SK-N-SH (cell line): ENCODE data around the gene DGAT2. TPM values are rescaled to one million over a fixed set of nuclear protein-coding genes. Genes with fewer than 3 reads are reported as not detected.

Source experiments
- CTCF ChIA-PET: fragments of 300-600, 350-600 bp; formaldehyde crosslinking; extraction: SDS; loops from one replicate; lab custom pipeline; 2021; lab: Yijun Ruan, JAX
- POLR2A ChIA-PET: fragments of 350-600 bp; sonication (Branson Sonifier 250); formaldehyde crosslinking; extraction: SDS; loops from one replicate; lab custom pipeline; 2020; ENCODE audit warnings: antibody characterized with exemption, inconsistent platforms; lab: Yijun Ruan, JAX
- DNase-seq: peaks from one replicate; pipeline ENCODE4 v3.0.0; 2012
- H2AFZ ChIP-seq: fragments of 200-600 bp; sonication (generic); 2 replicates; pipeline ENCODE4 v1.8.1; 2016; ENCODE audit warnings: antibody characterized with exemption, mild to moderate bottlenecking, low read depth
- H3F3A ChIP-seq: fragments of 200-600 bp; sonication (generic); replicated peaks from 2 replicates; pipeline ENCODE3; 2016; ENCODE audit warnings: antibody characterized with exemption, mild to moderate bottlenecking; ENCODE audit not compliant: insufficient read depth
- H3K27ac ChIP-seq, 2 experiments: fragments of 200-500 bp in 1 of 2; fragments of 200-600 bp in 1 of 2; sonication (Bioruptor generic) in 1 of 2; sonication (generic), shearing (Covaris generic) in 1 of 2; 2 replicates each; pipeline versions ENCODE4 v1.5.1 to v1.6.1; 2014 to 2016; ENCODE audit warnings: low read depth in 2 of 2, inconsistent platforms in 1 of 2, low read length in 1 of 2, mild to moderate bottlenecking in 1 of 2, mixed read lengths in 1 of 2
- H3K27me3 ChIP-seq: fragments of 200-600 bp; sonication (generic), shearing (Covaris generic); 2 replicates; pipeline ENCODE4 v1.6.1; 2016; ENCODE audit warnings: mixed run types; ENCODE audit not compliant: insufficient read depth
- H3K36me3 ChIP-seq, 2 experiments: fragments of 200-500 bp in 1 of 2; fragments of 200-600 bp in 1 of 2; sonication (Bioruptor generic) in 1 of 2; sonication (generic) in 1 of 2; replicated peaks in 1 of 2; 2 replicates each; pipeline versions ENCODE3 to v1.5.1; 2014 to 2016; ENCODE audit warnings: low read length in 1 of 2, mild to moderate bottlenecking in 1 of 2; ENCODE audit not compliant: insufficient read depth in 2 of 2, control insufficient read depth in 1 of 2
- H3K4me1 ChIP-seq, 2 experiments: fragments of 200-500 bp in 1 of 2; fragments of 200-600 bp in 1 of 2; sonication (Bioruptor generic) in 1 of 2; sonication (generic), shearing (Covaris generic) in 1 of 2; 2 replicates each; pipeline versions ENCODE4 v1.5.1 to v1.6.1; 2014 to 2016; ENCODE audit warnings: low read depth in 1 of 2, low read length in 1 of 2, mixed run types in 1 of 2; ENCODE audit not compliant: insufficient read depth in 2 of 2, control insufficient read depth in 1 of 2
- H3K4me2 ChIP-seq: fragments of 200-600 bp; sonication (generic), shearing (Covaris generic); 2 replicates; pipeline ENCODE4 v1.6.1; 2017; ENCODE audit warnings: mixed run types
- H3K4me3 ChIP-seq, 2 experiments: fragments of 200-500 bp in 1 of 2; fragments of 200-600 bp in 1 of 2; sonication (Bioruptor generic) in 1 of 2; sonication (generic), shearing (Covaris generic) in 1 of 2; 2 replicates each; pipeline versions ENCODE4 v1.5.1 to v1.8.1; 2014 to 2016; ENCODE audit warnings: low read depth in 2 of 2, inconsistent platforms in 1 of 2, low read length in 1 of 2, mild to moderate bottlenecking in 1 of 2, mixed read lengths in 1 of 2, moderate library complexity in 1 of 2
- H3K79me2 ChIP-seq: fragments of 200-600 bp; sonication (generic); 2 replicates; pipeline ENCODE4 v1.8.1; 2017; ENCODE audit warnings: mild to moderate bottlenecking; ENCODE audit not compliant: insufficient read depth
- H3K9ac ChIP-seq: fragments of 200-600 bp; sonication (generic); 2 replicates; pipeline ENCODE4 v1.6.1; 2017; ENCODE audit warnings: mixed run types
- H3K9me2 ChIP-seq: fragments of 200-600 bp; sonication (generic); 2 replicates; pipeline ENCODE4 v1.6.1; 2017; ENCODE audit warnings: mixed run types
- H3K9me3 ChIP-seq: fragments of 200-600 bp; sonication (generic); 2 replicates; pipeline ENCODE4 v1.6.1; 2017; ENCODE audit warnings: mixed run types, mild to moderate bottlenecking, moderate library complexity
- H4K20me1 ChIP-seq: fragments of 200-600 bp; sonication (generic); 2 replicates; pipeline ENCODE4 v1.6.1; 2017; ENCODE audit warnings: mild to moderate bottlenecking, mixed run types; ENCODE audit not compliant: insufficient read depth
- ELF1 ChIP-seq: IDR thresholded peaks from 2 replicates; pipeline ENCODE4 v1.4.0; 2012
- EZH2phosphoT487 ChIP-seq: fragments of 200-600 bp; sonication (generic); IDR thresholded peaks from 2 replicates; pipeline ENCODE4 v1.6.1; 2017; ENCODE audit warnings: low read depth, mixed run types, mild to moderate bottlenecking, antibody characterized with exemption, moderate library complexity, borderline replicate concordance
- FOSL2 ChIP-seq: IDR thresholded peaks from 2 replicates; pipeline ENCODE4 v1.4.0; 2012; ENCODE audit warnings: low read depth, mild to moderate bottlenecking, moderate library complexity, borderline replicate concordance
- FOXJ3 ChIP-seq: sonication (generic); formaldehyde crosslinking; IDR thresholded peaks from 2 replicates; pipeline ENCODE4 v1.5.1; 2020; ENCODE audit warnings: mild to moderate bottlenecking, missing genetic modification reagents
- FOXM1 ChIP-seq: IDR thresholded peaks from 2 replicates; pipeline ENCODE4 v1.4.0; 2012; ENCODE audit warnings: low read depth, mild to moderate bottlenecking
- GATA2 ChIP-seq: sonication (generic); formaldehyde crosslinking; IDR thresholded peaks from 2 replicates; pipeline ENCODE4 v1.5.0; 2020; ENCODE audit warnings: mild to moderate bottlenecking, missing genetic modification reagents
- MEF2A ChIP-seq: IDR thresholded peaks from 2 replicates; pipeline ENCODE4 v1.4.0; 2012; ENCODE audit warnings: low read depth, borderline replicate concordance
- NFIC ChIP-seq: IDR thresholded peaks from 2 replicates; pipeline ENCODE4 v1.4.0; 2012; ENCODE audit warnings: borderline replicate concordance
- NRF1 ChIP-seq: IDR thresholded peaks from 2 replicates; pipeline ENCODE4 v1.6.1; 2012; ENCODE audit warnings: low read depth, mild to moderate bottlenecking, low read length
- RFX5 ChIP-seq: IDR thresholded peaks from 2 replicates; pipeline ENCODE4 v1.6.1; 2012; ENCODE audit warnings: mild to moderate bottlenecking, improper control_type of control experiment, low read length
- SIN3A ChIP-seq: IDR thresholded peaks from 2 replicates; pipeline ENCODE4 v1.6.1; 2012; ENCODE audit warnings: low read depth, mild to moderate bottlenecking, low read length, moderate library complexity, borderline replicate concordance
- TCF12 ChIP-seq: IDR thresholded peaks from 2 replicates; pipeline ENCODE4 v1.4.0; 2012
- TEAD4 ChIP-seq: IDR thresholded peaks from 2 replicates; pipeline ENCODE4 v1.4.0; 2012; ENCODE audit warnings: mild to moderate bottlenecking, borderline replicate concordance; ENCODE audit not compliant: insufficient read depth
- YY1 ChIP-seq: IDR thresholded peaks from 2 replicates; pipeline ENCODE4 v1.4.0; 2012; ENCODE audit warnings: low read depth, mild to moderate bottlenecking
- WGBS: methylation state at CpG from one replicate; pipeline ENCODE4 v1.1.6; 2017; ENCODE audit warnings: low lambda C conversion rate; 5-methylcytosine and 5-hydroxymethylcytosine counted together
- polyA plus RNA-seq, 3 experiments: library from polyadenylated mRNA; depleted of rRNA; stranded (reverse); fragments of >200 nt; gene quantifications; 2 replicates each; pipeline ENCODE4 v1.2.3, GENCODE V29; 2012
- TF ChIP-seq, protein P1 (sequence below): fragments of 150-350 bp; IDR thresholded peaks from 2 replicates; pipeline ENCODE4 v1.6.1; 2016; ENCODE audit warnings: mild to moderate bottlenecking, low read depth, low read length
- TF ChIP-seq, protein P2 (sequence below): IDR thresholded peaks from 2 replicates; pipeline ENCODE4 v1.4.0; 2012; ENCODE audit warnings: low read depth, borderline replicate concordance
- TF ChIP-seq, protein P3 (sequence below): fragments of 200-600 bp; sonication (generic); IDR thresholded peaks from 2 replicates; pipeline ENCODE4 v1.6.1; 2017; ENCODE audit warnings: antibody characterized with exemption, mild to moderate bottlenecking, moderate library complexity
- TF ChIP-seq, protein P4 (sequence below): IDR thresholded peaks from 2 replicates; pipeline ENCODE4 v1.4.0; 2012; ENCODE audit warnings: low read depth
- TF ChIP-seq, protein P5 (sequence below): IDR thresholded peaks from 2 replicates; pipeline ENCODE4 v1.4.0; 2012; ENCODE audit warnings: low read depth, borderline replicate concordance

DGAT2 gene
- polyA plus RNA-seq, 1 of the 3 experiments (the other 2 are of a cell fraction) = 1.4 TPM

DNA sequence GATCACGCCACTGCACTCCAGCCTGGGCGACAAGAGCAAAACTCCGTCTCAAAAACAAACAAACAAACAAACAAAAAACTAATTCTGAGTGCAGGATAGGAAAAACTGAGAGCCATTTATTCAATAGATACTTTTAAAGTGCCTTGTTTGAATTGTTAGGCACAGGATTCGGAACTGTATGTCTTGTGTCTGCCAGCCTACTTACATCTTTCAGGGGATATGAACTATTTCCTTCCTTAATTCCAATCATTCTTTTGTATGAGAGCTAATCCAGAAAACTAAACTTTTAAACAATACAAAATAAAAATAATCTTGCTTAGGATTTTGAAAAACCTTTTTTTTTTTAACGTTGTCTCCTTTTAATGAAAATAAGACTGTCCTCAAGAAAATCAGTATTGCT, 59.0 kb downstream of the DGAT2 start:
- H3K4me3 ChIP-seq = no peak overlapping the region
- no peak overlapping the region for H3K9ac ChIP-seq
- H3F3A ChIP-seq = no peaks in the 10 kb centered on the region
- WGBS = 89% methylated on average over 5 of the region's 5 CpGs
- no peak overlapping the region for H3K4me2 ChIP-seq
- peaks cover 61% of the 10 kb centered on the region for H3K79me2 ChIP-seq
- CTCF ChIA-PET = interaction anchor here (0.8 to 2.3 kb wide), 4 partner anchors 10 to 491 kb away, joined by 3 to 7 read pairs (median 5); no protein-coding TSS in a partner anchor
- no peak overlapping the region for H3K27ac ChIP-seq
- no peak overlapping the region for H2AFZ ChIP-seq
- peaks cover 0 to 16% of the 10 kb centered on the region in 2 experiments; a peak in 1 of 4 replicates for H3K4me1 ChIP-seq
- no peaks in the 10 kb centered on the region for H3K27me3 ChIP-seq
- no peaks in the 10 kb centered on the region for H3K9me2 ChIP-seq
- H3K9me3 ChIP-seq = no peaks in the 10 kb centered on the region
- H3K36me3 ChIP-seq = no peaks in the 10 kb centered on the region
- POLR2A ChIA-PET = no interaction called here
- no peak for DNase-seq
- no peaks in the 10 kb centered on the region for H4K20me1 ChIP-seq
- TF ChIP-seq GATA2 = no peak
- TF ChIP-seq, protein P1, sequence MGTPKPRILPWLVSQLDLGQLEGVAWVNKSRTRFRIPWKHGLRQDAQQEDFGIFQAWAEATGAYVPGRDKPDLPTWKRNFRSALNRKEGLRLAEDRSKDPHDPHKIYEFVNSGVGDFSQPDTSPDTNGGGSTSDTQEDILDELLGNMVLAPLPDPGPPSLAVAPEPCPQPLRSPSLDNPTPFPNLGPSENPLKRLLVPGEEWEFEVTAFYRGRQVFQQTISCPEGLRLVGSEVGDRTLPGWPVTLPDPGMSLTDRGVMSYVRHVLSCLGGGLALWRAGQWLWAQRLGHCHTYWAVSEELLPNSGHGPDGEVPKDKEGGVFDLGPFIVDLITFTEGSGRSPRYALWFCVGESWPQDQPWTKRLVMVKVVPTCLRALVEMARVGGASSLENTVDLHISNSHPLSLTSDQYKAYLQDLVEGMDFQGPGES = no peak
- no peak for TF ChIP-seq TEAD4
- TF ChIP-seq NFIC = no peak
- TF ChIP-seq ELF1 = no peak
- no peak for TF ChIP-seq FOSL2
- TF ChIP-seq TCF12 = no peak
- TF ChIP-seq, protein P2, sequence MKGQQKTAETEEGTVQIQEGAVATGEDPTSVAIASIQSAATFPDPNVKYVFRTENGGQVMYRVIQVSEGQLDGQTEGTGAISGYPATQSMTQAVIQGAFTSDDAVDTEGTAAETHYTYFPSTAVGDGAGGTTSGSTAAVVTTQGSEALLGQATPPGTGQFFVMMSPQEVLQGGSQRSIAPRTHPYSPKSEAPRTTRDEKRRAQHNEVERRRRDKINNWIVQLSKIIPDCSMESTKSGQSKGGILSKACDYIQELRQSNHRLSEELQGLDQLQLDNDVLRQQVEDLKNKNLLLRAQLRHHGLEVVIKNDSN = no peak
- TF ChIP-seq, protein P3, sequence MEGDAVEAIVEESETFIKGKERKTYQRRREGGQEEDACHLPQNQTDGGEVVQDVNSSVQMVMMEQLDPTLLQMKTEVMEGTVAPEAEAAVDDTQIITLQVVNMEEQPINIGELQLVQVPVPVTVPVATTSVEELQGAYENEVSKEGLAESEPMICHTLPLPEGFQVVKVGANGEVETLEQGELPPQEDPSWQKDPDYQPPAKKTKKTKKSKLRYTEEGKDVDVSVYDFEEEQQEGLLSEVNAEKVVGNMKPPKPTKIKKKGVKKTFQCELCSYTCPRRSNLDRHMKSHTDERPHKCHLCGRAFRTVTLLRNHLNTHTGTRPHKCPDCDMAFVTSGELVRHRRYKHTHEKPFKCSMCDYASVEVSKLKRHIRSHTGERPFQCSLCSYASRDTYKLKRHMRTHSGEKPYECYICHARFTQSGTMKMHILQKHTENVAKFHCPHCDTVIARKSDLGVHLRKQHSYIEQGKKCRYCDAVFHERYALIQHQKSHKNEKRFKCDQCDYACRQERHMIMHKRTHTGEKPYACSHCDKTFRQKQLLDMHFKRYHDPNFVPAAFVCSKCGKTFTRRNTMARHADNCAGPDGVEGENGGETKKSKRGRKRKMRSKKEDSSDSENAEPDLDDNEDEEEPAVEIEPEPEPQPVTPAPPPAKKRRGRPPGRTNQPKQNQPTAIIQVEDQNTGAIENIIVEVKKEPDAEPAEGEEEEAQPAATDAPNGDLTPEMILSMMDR = no peak
- TF ChIP-seq, protein P4, sequence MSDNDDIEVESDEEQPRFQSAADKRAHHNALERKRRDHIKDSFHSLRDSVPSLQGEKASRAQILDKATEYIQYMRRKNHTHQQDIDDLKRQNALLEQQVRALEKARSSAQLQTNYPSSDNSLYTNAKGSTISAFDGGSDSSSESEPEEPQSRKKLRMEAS = no peak
- TF ChIP-seq NRF1 = no peak
- no peak for TF ChIP-seq FOXJ3
- no peak for TF ChIP-seq YY1

DNA sequence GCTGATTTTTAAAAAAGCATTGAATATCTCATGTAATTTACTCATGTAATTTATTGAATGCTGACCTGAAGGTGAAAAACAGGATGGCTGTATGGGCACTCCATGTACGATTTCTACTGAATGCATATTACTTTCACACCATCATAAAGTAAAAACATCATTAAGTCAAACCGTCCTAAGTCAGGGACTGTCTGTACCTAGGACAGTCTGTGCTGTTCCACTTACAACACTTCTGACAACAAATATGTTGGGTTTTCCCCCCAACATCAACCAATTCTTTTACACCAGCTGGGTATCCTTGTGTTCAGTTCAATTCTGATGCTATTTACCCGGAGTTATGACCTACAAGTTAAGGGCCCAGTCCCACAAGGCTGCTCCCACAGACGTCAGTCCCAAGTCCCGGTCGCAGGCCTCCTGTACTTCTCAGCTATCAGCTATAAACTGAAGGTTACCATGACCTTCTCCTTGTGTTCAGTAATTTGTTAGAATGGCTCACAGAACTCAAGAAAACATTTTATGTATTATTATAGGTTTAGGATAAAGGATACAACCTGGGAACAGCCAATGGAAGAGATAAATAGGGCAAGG, 63.4 kb downstream of the DGAT2 start:
- 95% methylated on average over 6 of the region's 6 CpGs for WGBS
- ChIA-PET CTCF (interaction anchor here (0.8 to 2.5 kb wide), 4 partner anchors 9 to 126 kb away, joined by 3 to 9 read pairs (median 4); no protein-coding TSS in a partner anchor), POLR2A (no interaction called here)
- H3K4me1 ChIP-seq = peaks cover 0 to 7% of the 10 kb centered on the region in 2 experiments; a peak in 1 of 4 replicates
- H3K4me3 ChIP-seq = no peak overlapping the region
- TF ChIP-seq, protein P5, sequence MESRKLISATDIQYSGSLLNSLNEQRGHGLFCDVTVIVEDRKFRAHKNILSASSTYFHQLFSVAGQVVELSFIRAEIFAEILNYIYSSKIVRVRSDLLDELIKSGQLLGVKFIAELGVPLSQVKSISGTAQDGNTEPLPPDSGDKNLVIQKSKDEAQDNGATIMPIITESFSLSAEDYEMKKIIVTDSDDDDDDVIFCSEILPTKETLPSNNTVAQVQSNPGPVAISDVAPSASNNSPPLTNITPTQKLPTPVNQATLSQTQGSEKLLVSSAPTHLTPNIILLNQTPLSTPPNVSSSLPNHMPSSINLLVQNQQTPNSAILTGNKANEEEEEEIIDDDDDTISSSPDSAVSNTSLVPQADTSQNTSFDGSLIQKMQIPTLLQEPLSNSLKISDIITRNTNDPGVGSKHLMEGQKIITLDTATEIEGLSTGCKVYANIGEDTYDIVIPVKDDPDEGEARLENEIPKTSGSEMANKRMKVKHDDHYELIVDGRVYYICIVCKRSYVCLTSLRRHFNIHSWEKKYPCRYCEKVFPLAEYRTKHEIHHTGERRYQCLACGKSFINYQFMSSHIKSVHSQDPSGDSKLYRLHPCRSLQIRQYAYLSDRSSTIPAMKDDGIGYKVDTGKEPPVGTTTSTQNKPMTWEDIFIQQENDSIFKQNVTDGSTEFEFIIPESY = no peak
- no peak for TF ChIP-seq RFX5
- no peak for TF ChIP-seq SIN3A
- TF ChIP-seq NRF1 = no peak
- no peak for TF ChIP-seq NFIC
- no peak for TF ChIP-seq GATA2
- TF ChIP-seq, protein P1 = no peak
- TF ChIP-seq MEF2A = no peak
- no peak for TF ChIP-seq FOXM1
- TF ChIP-seq TCF12 = no peak
- no peak for TF ChIP-seq EZH2phosphoT487
- no peaks in the 10 kb centered on the region for H3F3A ChIP-seq
- no peak for DNase-seq
- H2AFZ ChIP-seq = no peak overlapping the region
- no peak overlapping the region for H3K27ac ChIP-seq
- no peaks in the 10 kb centered on the region for H3K9me3 ChIP-seq
- no peak overlapping the region for H3K9ac ChIP-seq
- no peaks in the 10 kb centered on the region for H3K9me2 ChIP-seq
- no peaks in the 10 kb centered on the region for H4K20me1 ChIP-seq
- no peak overlapping the region for H3K4me2 ChIP-seq
- no peaks in the 10 kb centered on the region for H3K27me3 ChIP-seq
- peaks cover 46% of the 10 kb centered on the region for H3K79me2 ChIP-seq
- H3K36me3 ChIP-seq = no peaks in the 10 kb centered on the region
